Measurements from ENCODE around the gene RNMT.
"Not testable (repeated sequence)": the region's sequence is repeated elsewhere in the genome, so short reads cannot be mapped to it uniquely, and the experiment has no call there.

The RNMT gene

DNA sequence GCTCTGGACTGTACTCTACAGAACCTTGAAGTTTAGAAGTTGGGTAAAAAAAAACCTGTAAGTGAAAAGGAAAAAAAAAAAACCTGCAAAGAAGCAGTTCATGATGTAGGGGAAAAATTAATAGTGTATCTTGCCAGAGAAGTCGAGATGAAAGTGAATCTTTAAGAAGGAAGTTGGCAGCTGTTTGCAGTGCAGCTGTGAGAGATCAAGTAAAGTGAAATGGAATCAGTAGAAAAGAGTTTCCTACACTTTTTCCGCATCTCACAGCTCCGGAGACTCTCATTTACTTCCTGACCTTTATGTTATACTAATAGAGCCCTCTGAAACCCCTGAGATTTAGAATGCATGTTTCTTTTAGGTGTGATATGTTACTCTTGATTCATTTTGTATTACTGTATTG lies 19.2 kb downstream of the RNMT start:
- DNase-seq: no peak

- DNase-seq: no peak
Measured at GRCh38 chr18:13746633-13747032, 20.2 kb downstream of the RNMT start.

DNA sequence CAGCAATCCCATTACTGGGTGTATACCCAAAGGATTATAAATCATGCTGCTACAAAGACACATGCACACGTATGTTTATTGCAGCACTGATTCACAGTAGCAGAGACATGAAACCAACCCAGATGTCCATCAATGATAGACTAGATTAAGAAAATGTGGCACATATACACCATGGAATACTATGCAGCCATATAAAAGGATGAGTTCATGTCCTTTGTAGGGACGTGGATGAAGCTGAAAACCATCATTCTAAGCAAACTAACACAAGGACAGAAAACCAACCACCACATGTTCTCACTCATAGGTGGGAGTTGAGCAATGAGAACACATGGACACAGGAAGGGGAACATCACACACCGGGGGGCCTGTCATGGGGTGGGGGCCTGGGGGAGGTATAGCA lies 25.1 kb downstream of the RNMT start:
- not testable (repeated sequence) for DNase-seq

GRCh38 chr18:13756261-13756660 lies 29.8 kb downstream of the RNMT start:
- no peak for DNase-seq

- DNase-seq: no peak
Measured at GRCh38 chr18:13756671-13757070, 30.2 kb downstream of the RNMT start.

DNA sequence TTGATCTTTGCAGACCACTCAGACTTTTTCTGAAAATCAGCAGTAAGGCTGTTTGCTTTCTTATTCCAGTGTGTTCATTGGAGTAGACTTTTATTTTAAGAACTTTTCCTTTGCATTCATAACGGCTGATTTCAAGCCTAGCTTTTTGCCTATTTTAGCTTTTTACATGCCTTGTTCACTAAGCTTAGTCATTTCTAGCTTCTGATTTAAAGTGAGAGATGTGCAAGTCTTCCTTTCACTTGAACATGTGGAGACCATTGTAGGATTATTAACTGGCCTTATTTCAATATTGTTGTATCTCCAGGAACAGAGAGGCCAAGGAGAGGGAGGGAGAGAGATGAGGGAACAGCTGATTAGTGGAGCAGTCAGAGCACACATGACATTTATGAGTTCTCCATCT lies 32.1 kb downstream of the RNMT start:
- DNase-seq: no peak

DNA sequence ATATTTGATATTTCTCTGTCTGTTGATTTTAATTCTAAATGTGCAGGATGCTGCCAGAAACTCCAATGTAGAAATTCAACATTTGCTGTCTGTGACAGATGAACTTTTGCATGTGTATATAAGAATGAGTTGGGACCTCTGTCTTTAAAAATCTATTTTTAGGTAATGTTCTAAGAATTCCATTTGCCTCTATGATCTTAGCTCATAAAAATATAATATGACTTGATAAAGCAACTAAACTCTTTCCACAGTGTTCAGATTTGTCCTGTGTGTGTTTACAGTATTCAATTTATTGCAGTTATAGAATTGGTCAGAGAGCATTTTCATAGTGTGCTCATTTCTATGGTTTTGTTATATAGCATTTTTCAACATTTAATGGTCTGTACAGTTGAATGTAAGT lies 33.6 kb downstream of the RNMT start:
- DNase-seq: no peak

DNA sequence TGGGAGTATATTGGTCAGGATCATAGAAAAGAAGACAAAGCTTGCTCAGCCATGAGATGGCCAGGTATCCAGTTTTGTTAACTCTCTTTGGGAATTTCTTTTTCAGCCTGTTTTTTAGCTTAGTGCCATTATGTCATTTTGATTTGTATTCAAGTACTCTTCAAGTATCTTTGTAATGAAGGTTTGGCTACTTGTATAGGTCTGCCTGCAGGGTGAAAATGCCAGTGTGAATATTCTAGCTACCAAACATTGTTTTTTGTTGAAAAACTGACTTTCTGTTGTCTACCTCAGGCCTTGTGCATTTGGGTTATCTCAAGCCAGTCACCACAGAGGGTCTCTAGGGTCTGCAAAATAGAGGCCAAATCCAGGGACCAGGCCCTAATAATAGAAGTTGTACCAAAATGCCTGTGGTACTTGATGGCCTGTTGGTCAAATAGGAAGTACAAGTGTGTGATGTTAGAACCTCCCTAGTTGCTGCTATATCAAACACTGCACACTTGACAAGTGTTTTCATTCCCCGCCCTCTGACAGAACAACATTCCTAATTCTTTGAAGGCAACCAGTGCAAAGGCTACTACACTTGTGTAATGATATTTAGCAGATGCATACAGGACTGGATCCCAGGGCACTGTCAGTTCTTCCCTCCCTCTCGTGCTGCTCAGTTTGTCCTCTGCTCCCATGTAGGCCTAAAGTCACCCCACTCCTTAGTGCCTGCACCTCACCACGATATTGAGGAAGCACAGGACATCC lies 36.4 kb downstream of the RNMT start:
- no peak for DNase-seq

- DNase-seq: no peak
Measured at GRCh38 chr18:13775058-13775457, 48.6 kb downstream of the RNMT start.

- DNase-seq: no peak
Measured at GRCh38 chr18:13791181-13791580, 64.7 kb downstream of the RNMT start.

DNA sequence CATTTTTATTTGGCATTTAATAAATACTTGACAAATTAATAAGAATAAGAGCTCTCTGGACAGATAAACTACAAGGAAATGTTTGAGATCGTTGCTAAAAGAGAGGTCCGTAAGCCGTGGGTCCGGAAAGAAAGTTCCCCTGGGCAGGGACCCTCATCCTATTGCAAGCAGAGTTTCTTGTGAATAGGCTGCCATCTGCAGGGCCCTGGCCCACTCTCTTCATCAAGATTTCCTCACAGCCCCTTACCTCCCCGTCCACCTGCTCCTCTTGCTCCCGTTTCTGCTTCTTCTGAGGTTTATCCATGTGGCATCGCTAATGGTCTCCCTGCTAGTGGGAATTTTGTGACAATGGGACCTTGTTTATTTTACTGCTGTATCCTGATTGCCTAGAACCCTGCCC lies 67.3 kb downstream of the RNMT start:
- DNase-seq: no peak

- no peak for DNase-seq
Measured at GRCh38 chr18:13796515-13796914, 70.0 kb downstream of the RNMT start.

- DNase-seq: no peak
Measured at GRCh38 chr18:13797157-13797611, 70.7 kb downstream of the RNMT start.

DNA sequence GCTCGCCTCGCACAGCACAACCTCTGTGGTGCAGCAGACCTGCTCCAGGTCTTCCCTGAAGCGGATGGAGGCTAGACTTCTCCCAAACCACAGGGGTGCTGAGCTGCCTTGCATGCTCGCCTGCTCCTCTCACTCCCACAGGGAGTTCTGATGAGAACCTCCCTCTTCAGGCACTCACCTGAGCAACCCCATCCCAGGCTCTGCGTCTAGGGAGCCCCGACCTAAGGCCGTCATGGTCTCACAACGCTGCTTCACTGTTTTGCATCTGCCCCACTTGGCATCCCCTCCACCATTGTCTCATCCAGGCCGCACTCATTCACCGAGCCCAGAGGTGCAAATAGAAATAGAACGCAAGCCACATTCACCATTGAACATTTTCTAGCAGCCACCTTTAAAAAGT lies 72.9 kb downstream of the RNMT start:
- no peak for DNase-seq

GRCh38 chr18:13800505-13801259 lies 74.2 kb downstream of the RNMT start:
- DNase-seq: no peak

DNA sequence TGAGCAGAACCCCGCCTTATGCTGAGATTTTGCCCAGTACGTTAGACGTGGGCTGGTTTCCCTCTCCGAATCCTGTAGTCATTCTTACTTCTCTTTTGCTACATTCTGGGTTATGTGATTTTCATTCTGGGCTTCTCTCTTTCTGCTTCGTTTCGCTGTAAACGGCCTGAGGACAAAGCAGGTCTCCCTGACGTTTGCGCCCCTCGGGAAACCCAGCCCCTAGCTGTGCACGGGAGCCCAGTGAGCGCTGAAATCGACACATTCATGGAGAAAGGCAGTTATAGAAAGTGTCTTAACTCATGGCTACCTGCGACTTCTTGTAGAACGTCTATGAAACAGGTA lies 74.8 kb downstream of the RNMT start:
- no peak for DNase-seq

DNA sequence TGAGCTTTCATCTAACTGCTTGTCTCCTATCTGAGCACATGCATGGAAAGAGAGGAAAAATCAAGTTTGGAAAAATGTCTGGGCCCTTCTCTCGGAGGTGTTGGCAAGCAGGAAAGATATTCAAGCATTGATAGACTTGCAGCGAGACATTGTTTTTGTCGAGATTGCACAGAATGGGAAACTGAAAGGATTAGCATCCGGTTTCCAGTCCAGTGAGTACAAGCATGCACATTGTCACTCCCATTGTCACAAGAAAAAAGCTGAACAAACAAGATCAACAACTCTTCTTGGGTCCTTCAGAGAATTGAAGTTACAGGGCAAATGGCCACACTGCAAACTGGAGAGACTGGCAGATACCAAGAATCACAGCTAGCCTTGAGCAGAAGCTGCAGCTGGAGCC lies 77.8 kb downstream of the RNMT start:
- DNase-seq: no peak

- DNase-seq: no peak
Measured at GRCh38 chr18:13808294-13809042, 82.0 kb downstream of the RNMT start.

GRCh38 chr18:13809043-13809430 lies 82.6 kb downstream of the RNMT start:
- DNase-seq: no peak

DNA sequence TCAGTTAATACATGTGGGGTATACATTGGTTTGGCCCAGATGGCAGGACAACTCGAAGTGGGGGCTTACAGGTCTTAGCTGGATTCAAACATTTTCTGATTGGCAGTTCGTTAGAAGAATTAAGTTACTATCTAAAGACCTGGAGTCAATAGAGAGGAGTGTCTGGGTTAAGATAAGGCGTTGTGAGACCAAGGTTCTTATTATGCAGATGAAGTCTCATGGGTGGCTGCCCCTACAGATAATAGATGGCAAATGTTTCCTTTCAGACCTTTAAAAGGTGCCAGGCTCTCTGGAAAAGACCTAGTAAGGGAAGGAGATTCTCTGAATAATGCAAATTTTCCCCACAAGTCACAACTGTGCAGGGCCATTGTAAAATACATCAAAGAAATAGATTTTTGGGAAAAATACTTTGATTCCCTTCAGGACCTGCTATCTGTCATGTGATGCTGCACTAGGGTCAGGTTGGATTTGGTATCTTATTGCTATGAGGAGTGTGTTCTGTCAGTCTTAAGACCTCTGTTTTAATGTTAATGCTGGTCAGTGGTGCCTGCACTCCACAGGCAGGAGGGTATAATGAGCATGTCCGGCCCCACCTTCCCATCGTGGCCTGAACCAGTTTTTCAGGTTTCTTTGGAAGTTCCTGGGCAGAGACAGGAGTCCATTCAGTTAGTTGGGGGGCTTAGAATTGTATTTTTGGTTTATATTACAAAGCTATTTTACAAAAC lies 83.2 kb downstream of the RNMT start:
- DNase-seq: no peak

DNA sequence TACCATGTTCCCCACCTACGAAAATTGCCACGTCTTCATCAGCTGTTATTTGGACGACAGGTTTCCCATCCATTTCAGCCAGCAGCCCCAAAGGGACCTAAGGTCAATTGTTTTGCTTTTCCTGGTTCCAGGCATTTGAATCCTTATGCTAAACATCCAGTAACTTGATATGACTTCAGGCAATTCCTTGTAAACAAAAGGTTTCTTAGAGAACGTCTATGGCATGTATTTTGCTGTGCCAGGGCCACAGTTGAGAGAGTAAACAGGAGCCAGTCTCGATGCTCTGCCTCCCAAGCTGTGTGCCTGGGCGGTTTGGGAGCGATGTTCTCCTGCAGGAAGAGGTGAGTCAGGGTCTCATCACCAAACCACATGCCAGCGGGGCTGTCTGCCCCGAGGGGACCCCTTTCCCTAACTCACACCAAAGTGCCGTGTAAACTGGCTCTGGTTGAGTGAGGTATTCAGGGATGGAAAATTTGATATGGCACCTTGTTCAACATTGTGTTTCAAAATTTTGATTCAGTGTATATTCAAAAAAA lies 84.5 kb downstream of the RNMT start:
- DNase-seq: no peak

- DNase-seq: no peak
Measured at GRCh38 chr18:13811993-13812392, 85.5 kb downstream of the RNMT start.

Data from effector CD8-positive, alpha-beta T cell (primary cell).